ENCODE measurements around the gene OR7G1.
A peak's percentile ranks its signal among the peaks of the same experiment; 100 is the strongest.
"Not testable (repeated sequence)": the region's sequence is repeated elsewhere in the genome, so short reads cannot be mapped to it uniquely, and the experiment has no call there.

Gene OR7G1

GRCh38 chr19:9075064-9075949 lies 40.3 kb downstream of the OR7G1 start:
- Histone ChIP-seq H3K4me1 (ENCODE audit: control insufficient read depth in 2 of 2, insufficient read depth in 1 of 2, low read depth in 1 of 2, low read length in 2 of 2) (peaks cover 0 to 14% of the 10 kb centered on the region in 2 donors), H3K23ac (ENCODE audit: low read depth, low read length, poor library complexity) (no peak overlapping the region), H3K4me2 (ENCODE audit: insufficient read depth, low read length, poor library complexity, severe bottlenecking) (peak overlapping the region; percentile 20), H3K4ac (ENCODE audit: low read length) (no peak overlapping the region), H4K91ac (ENCODE audit: low read depth, low read length, poor library complexity) (no peak overlapping the region), H2BK12ac (ENCODE audit: low read length) (no peak overlapping the region), H2BK15ac (ENCODE audit: low read length) (no peak overlapping the region), H3K79me1 (ENCODE audit: low read depth, low read length) (no peaks in the 10 kb centered on the region), H3K9me3 (replicated peaks in 1 of 2; ENCODE audit: control insufficient read depth in 2 of 2, insufficient read depth in 1 of 2, low read depth in 1 of 2, low read length in 2 of 2) (no peaks in the 10 kb centered on the region), H3K36me3 (replicated peaks in 1 of 2; ENCODE audit: control insufficient read depth in 2 of 2, insufficient read depth in 2 of 2, low read length in 2 of 2) (no peaks in the 10 kb centered on the region), H3K27ac (replicated peaks; ENCODE audit: low read length) (peak overlapping the region; percentile 3), H3K14ac (ENCODE audit: low read length) (no peak overlapping the region), H2AK5ac (ENCODE audit: low read depth, low read length) (no peak overlapping the region), H4K8ac (ENCODE audit: low read depth, low read length) (no peak overlapping the region), H3K4me3 (ENCODE audit: low read length in 2 of 2) (no peak overlapping the region), H3K9ac (ENCODE audit: low read depth, low read length, poor library complexity) (no peak overlapping the region), H3K27me3 (ENCODE audit: control insufficient read depth in 3 of 3, insufficient read depth in 3 of 3, low read depth in 1 of 3, low read length in 3 of 3) (peaks cover 0 to 2% (median 0%) of the 10 kb centered on the region in 3 experiments), H2AFZ (ENCODE audit: low read length) (peak overlapping the region; percentile 79), H2BK120ac (ENCODE audit: low read depth, low read length) (no peak overlapping the region), H2BK5ac (ENCODE audit: low read length) (no peak overlapping the region), H3K18ac (ENCODE audit: low read length) (no peak overlapping the region)
- no CpG with 5 or more reads among the region's 16 CpGs for WGBS, 2 donors (ENCODE audit: extremely low coverage in 2 of 2, insufficient read length in 2 of 2, insufficient replicate concordance in 1 of 2)
- peak; percentile 40 for DNase-seq (ENCODE audit: low spot score)

GRCh38 chr19:9073806-9074205 lies 41.8 kb downstream of the OR7G1 start:
- Histone ChIP-seq H3K36me3 (replicated peaks in 1 of 2; ENCODE audit: control insufficient read depth in 2 of 2, insufficient read depth in 2 of 2, low read length in 2 of 2) (no peaks in the 10 kb centered on the region), H2BK120ac (ENCODE audit: low read depth, low read length) (no peak overlapping the region), H2BK12ac (ENCODE audit: low read length) (no peak overlapping the region), H3K27me3 (ENCODE audit: control insufficient read depth in 3 of 3, insufficient read depth in 3 of 3, low read depth in 1 of 3, low read length in 3 of 3) (peaks cover 0 to 2% (median 0%) of the 10 kb centered on the region in 3 experiments), H3K4me2 (ENCODE audit: insufficient read depth, low read length, poor library complexity, severe bottlenecking) (no peak overlapping the region), H4K91ac (ENCODE audit: low read depth, low read length, poor library complexity) (no peak overlapping the region), H2AK5ac (ENCODE audit: low read depth, low read length) (no peak overlapping the region), H3K4me1 (ENCODE audit: control insufficient read depth in 2 of 2, insufficient read depth in 1 of 2, low read depth in 1 of 2, low read length in 2 of 2) (peaks cover 0 to 17% of the 10 kb centered on the region in 2 donors), H2BK5ac (ENCODE audit: low read length) (no peak overlapping the region), H3K14ac (ENCODE audit: low read length) (no peak overlapping the region), H3K4me3 (ENCODE audit: low read length in 2 of 2) (no peak overlapping the region), H2AFZ (ENCODE audit: low read length) (no peak overlapping the region), H3K23ac (ENCODE audit: low read depth, low read length, poor library complexity) (no peak overlapping the region), H3K27ac (replicated peaks; ENCODE audit: low read length) (no peak overlapping the region), H3K18ac (ENCODE audit: low read length) (no peak overlapping the region), H4K8ac (ENCODE audit: low read depth, low read length) (no peak overlapping the region), H2BK15ac (ENCODE audit: low read length) (no peak overlapping the region), H3K9ac (ENCODE audit: low read depth, low read length, poor library complexity) (no peak overlapping the region), H3K9me3 (replicated peaks in 1 of 2; ENCODE audit: control insufficient read depth in 2 of 2, insufficient read depth in 1 of 2, low read depth in 1 of 2, low read length in 2 of 2) (no peaks in the 10 kb centered on the region), H3K4ac (ENCODE audit: low read length) (no peak overlapping the region), H3K79me1 (ENCODE audit: low read depth, low read length) (no peaks in the 10 kb centered on the region)
- no peak for DNase-seq (ENCODE audit: low spot score)
- WGBS, 2 donors (ENCODE audit: extremely low coverage in 2 of 2, insufficient read length in 2 of 2, insufficient replicate concordance in 1 of 2), result no CpG with 5 or more reads among the region's 6 CpGs

- H3K23ac ChIP-seq (ENCODE audit: low read depth, low read length, poor library complexity); H2BK120ac ChIP-seq (ENCODE audit: low read depth, low read length); H2BK12ac ChIP-seq (ENCODE audit: low read length); H3K9ac ChIP-seq (ENCODE audit: low read depth, low read length, poor library complexity); H3K9me3 ChIP-seq (replicated peaks in 1 of 2; ENCODE audit: control insufficient read depth in 2 of 2, insufficient read depth in 1 of 2, low read depth in 1 of 2, low read length in 2 of 2); H4K91ac ChIP-seq (ENCODE audit: low read depth, low read length, poor library complexity); DNase-seq (ENCODE audit: low spot score); H3K79me1 ChIP-seq (ENCODE audit: low read depth, low read length); H2BK15ac ChIP-seq (ENCODE audit: low read length); H3K27ac ChIP-seq (replicated peaks; ENCODE audit: low read length); H3K4me2 ChIP-seq (ENCODE audit: insufficient read depth, low read length, poor library complexity, severe bottlenecking); H3K18ac ChIP-seq (ENCODE audit: low read length); H2AFZ ChIP-seq (ENCODE audit: low read length); H3K14ac ChIP-seq (ENCODE audit: low read length); H4K8ac ChIP-seq (ENCODE audit: low read depth, low read length); H3K4me3 ChIP-seq (ENCODE audit: low read length in 2 of 2); H2AK5ac ChIP-seq (ENCODE audit: low read depth, low read length); H3K4ac ChIP-seq (ENCODE audit: low read length); H3K36me3 ChIP-seq (replicated peaks in 1 of 2; ENCODE audit: control insufficient read depth in 2 of 2, insufficient read depth in 2 of 2, low read length in 2 of 2); H3K27me3 ChIP-seq (ENCODE audit: control insufficient read depth in 3 of 3, insufficient read depth in 3 of 3, low read depth in 1 of 3, low read length in 3 of 3); H2BK5ac ChIP-seq (ENCODE audit: low read length): not testable (repeated sequence)
- WGBS, 2 donors (ENCODE audit: extremely low coverage in 2 of 2, insufficient read length in 2 of 2, insufficient replicate concordance in 1 of 2), result no CpG with 5 or more reads among the region's 6 CpGs
- H3K4me1 ChIP-seq (ENCODE audit: control insufficient read depth in 2 of 2, insufficient read depth in 1 of 2, low read depth in 1 of 2, low read length in 2 of 2), result peaks cover 0 to 17% of the 10 kb centered on the region in 2 donors
These were observed 43.8 kb downstream of the OR7G1 start for GRCh38 chr19:9071720-9072119.

GRCh38 chr19:9070066-9070465 lies 45.5 kb downstream of the OR7G1 start:
- peaks cover 0 to 2% (median 0%) of the 10 kb centered on the region in 3 experiments for H3K27me3 ChIP-seq (ENCODE audit: control insufficient read depth in 3 of 3, insufficient read depth in 3 of 3, low read depth in 1 of 3, low read length in 3 of 3)

More at GRCh38 chr19:9070066-9070465, 45.5 kb downstream of the OR7G1 start:
- Histone ChIP-seq H3K14ac (ENCODE audit: low read length) (no peak overlapping the region), H3K9ac (ENCODE audit: low read depth, low read length, poor library complexity) (no peak overlapping the region), H2BK120ac (ENCODE audit: low read depth, low read length) (no peak overlapping the region), H2BK5ac (ENCODE audit: low read length) (no peak overlapping the region), H3K4ac (ENCODE audit: low read length) (no peak overlapping the region), H4K8ac (ENCODE audit: low read depth, low read length) (no peak overlapping the region), H2BK15ac (ENCODE audit: low read length) (no peak overlapping the region), H2AFZ (ENCODE audit: low read length) (peak overlapping the region; percentile 41), H3K4me3 (ENCODE audit: low read length in 2 of 2) (no peak overlapping the region), H3K4me2 (ENCODE audit: insufficient read depth, low read length, poor library complexity, severe bottlenecking) (no peak overlapping the region), H2BK12ac (ENCODE audit: low read length) (no peak overlapping the region), H3K18ac (ENCODE audit: low read length) (no peak overlapping the region), H3K4me1 (ENCODE audit: control insufficient read depth in 2 of 2, insufficient read depth in 1 of 2, low read depth in 1 of 2, low read length in 2 of 2) (peaks cover 0 to 10% of the 10 kb centered on the region in 2 donors), H3K27ac (replicated peaks; ENCODE audit: low read length) (no peak overlapping the region), H3K23ac (ENCODE audit: low read depth, low read length, poor library complexity) (no peak overlapping the region), H2AK5ac (ENCODE audit: low read depth, low read length) (no peak overlapping the region), H3K9me3 (replicated peaks in 1 of 2; ENCODE audit: control insufficient read depth in 2 of 2, insufficient read depth in 1 of 2, low read depth in 1 of 2, low read length in 2 of 2) (no peaks in the 10 kb centered on the region), H3K79me1 (ENCODE audit: low read depth, low read length) (no peaks in the 10 kb centered on the region), H4K91ac (ENCODE audit: low read depth, low read length, poor library complexity) (no peak overlapping the region), H3K36me3 (replicated peaks in 1 of 2; ENCODE audit: control insufficient read depth in 2 of 2, insufficient read depth in 2 of 2, low read length in 2 of 2) (no peaks in the 10 kb centered on the region)
- no CpG with 5 or more reads among the region's 5 CpGs for WGBS, 2 donors (ENCODE audit: extremely low coverage in 2 of 2, insufficient read length in 2 of 2, insufficient replicate concordance in 1 of 2)
- DNase-seq (ENCODE audit: low spot score), result peak; percentile 57

Data from neuronal stem cell (in vitro differentiated cells).